Hematopoietic multipotent progenitor cell treated with erythropoietin and hydrocortisone succinate and interleukin-3 and kit ligand, for 6 days (in vitro differentiated cells): ENCODE data around the gene AMZ2.
"Not testable (repeated sequence)": the region's sequence is repeated elsewhere in the genome, so short reads cannot be mapped to it uniquely, and the experiment has no call there.

Experiments
- DNase-seq: peaks from one replicate; pipeline ENCODE4 v3.0.0-alpha.2; 2015

Gene AMZ2

DNA sequence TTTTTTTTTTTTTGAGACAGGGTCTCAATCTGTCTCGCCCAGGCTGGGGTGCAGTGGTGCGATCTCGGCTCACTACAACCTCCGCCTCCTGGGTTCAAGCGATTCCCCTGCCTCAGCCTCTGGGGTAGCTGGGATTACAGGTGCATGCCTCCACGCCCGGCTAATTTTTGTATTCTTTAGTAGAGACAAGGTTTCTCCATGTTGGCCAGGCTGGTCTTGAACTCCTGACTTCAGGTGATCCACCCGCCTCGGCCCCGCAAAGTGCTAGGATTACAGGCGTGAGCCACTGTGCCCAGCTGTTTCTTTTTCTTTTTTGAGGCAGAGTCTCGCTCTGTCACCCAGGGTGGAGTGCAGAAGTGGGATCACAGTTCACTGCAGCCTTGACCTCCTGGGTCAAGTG lies 27.1 kb upstream of the AMZ2 start:
- DNase-seq: not testable (repeated sequence)

DNA sequence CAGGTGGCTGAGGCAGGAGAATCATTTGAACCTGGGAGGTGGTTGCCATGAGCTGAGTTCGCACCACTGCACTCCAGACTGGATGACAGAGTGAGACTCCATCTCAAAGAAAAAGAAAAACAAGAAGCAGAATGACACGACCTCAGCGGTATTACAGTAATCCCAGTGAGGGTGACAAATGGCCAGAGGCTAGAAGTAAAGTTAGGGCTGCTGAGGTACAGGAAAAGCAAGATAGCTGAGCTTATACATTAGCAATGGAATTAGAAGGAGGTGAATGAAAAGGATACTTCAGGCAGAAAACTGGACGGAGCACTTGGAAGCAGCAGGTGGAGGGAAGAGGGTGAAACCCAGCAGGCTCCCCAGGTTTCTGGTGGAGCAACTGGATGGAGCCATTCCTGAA lies 26.1 kb upstream of the AMZ2 start:
- no peak for DNase-seq

DNA sequence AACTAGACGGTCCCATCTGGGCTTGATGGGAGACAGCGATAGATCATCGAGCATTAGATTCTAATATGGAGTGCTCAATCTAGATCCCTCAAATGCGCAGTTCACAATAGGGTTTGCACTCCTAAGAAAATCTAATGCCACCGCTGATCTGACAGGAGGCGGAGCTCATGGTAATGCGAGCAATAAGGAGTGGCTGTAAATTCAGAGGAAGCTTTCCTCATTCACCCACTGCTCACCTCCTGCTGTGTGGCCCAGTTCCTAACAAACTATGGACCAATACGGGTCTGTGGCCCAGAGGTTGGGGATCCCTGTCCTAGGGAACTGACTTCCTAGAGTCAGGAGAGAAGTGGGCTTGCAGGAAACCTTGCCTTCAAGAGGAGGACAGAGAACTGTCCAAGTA lies 25.2 kb upstream of the AMZ2 start:
- DNase-seq: no peak

DNA sequence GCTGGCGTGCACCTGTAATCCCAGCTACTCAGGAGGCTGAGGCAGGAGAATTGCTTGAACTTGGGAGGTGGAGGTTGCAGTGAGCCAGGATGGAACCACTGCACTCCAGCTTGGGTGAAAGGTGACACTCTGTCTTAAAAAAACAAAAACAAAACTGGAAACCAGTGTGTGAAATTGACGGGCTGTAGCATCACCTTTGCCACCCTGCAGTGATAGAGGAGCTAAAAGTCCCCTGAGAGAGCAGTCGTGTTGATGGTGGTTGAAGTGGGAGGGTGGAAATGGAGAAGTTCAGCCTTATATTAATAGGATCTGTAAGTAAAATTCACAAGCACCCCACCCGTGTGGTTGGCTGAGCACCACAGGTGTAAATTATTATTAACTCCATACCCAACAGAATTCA lies 22.8 kb upstream of the AMZ2 start:
- DNase-seq: not testable (repeated sequence)

DNA sequence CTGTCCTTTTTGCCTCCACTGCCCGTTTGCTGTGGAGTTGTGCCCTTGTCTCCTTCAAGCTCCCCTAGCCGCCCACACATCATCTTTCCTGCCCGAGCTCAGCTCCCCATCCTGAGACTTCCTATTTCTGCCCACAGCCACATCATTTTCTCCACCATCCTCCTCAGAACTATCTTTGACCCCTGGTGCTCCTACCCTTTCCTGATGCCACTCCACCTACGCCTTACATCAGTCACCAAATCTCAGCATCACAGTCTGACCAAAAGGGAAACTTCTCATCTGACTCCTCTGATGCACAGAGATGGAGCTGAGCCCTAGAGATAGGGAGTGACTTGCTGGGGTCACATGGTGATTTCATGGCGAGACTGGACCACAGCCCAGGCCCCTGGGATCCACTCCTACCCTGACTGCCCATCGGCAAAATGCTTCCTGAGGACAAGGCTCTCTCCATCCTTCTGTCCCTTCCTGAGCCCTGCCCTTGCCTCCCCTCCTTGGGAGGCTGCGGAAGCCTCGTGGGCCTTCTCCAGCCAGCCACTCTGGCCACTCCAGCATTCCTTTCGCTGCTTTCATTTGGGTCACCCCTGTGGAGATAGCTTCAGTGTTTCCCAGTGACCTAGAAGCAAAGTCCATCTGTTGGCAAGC lies 19.7 kb upstream of the AMZ2 start:
- DNase-seq: not testable (repeated sequence)

DNA sequence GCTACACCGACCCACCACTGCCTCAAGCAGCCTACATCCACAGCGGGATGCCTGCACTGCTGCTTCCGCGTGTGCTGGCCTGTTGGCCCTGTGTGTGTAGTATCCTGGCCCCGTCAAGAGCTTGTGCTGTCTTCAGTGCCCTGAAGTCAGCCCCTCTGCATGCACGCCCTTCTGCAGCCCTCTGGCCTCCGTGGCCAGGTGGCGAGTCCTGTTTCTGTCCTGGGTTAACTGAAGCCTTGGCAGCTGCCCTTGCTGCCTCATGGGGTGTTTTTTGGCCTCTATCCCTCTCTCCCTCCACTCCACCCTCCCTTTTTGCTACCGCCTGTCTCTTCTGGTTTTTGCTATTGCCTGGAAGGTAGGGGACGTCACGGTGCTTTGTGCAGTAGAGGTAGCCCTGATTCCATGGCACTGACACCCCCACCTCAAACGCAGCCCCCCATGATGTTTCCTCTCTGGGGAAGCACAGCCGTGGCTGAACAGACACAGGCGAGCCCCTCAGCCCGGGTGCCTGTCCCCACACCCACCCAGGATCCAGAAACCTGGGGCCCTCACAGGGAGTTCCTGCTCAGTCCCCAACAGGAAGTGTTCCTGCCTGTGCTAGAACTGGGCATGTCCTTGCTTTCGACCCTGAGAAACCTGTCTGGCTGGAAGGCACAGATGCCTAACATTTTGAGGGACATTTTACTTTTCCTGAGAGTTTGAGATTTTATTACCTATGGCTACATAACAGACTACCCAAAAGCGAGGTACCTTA lies 18.8 kb upstream of the AMZ2 start:
- no peak for DNase-seq

DNA sequence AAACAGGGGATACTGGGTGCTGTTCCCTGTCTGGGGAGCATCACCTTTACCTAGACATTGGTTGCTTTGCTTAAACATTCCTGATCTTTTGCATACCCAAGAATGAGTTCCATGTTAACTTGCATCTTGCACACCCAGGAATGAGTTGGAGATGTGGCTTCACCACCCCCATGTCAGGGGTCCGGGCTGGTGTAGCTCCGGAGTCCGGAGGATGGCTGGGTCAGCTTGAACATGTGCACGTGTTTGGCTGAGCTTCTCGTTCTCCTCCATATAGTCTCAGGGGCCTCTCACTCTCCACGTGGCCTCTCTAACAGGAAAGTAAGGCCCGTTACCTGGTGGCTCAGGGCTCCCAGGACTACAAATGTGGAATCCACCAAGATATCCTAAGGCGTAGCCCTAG lies 18.2 kb upstream of the AMZ2 start:
- DNase-seq: no peak

DNA sequence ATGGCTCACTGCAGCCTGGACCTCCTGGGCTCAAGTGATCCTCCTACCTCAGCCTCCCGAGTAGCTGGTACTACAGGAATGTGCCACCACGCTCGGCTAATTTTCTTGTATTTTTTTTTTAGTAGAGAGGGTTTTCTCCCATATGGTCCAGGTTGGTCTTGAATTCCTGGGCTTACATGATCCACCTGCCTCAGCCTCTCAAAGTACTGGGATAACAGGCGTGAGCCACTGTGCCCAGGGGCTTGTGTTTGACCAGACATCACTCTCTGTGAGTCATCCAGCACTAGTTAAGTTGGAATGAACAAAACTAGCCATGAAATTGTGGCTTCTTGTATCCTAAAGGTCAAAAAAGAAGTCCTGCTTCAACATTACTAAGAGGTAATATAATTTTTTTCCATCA lies 16.7 kb upstream of the AMZ2 start:
- DNase-seq: not testable (repeated sequence)

DNA sequence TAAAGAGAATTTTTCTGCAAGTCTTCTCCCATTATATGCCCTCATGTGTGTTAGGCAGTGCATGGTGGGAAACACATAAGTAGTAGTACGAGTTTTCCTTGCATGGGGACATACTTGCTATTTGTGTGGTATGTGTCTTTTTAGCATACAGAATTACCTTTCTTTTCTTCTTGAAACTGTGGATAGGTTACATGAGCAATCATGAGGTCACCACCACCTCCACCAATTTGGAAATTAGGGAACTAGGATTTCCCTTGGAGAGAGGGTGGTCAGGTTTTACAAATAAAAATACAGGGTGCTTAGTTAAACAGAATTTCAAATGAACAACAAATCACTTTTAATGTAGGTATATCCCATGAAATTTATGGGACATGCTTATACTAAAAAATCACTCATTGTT lies 16.3 kb upstream of the AMZ2 start:
- no peak for DNase-seq

DNA sequence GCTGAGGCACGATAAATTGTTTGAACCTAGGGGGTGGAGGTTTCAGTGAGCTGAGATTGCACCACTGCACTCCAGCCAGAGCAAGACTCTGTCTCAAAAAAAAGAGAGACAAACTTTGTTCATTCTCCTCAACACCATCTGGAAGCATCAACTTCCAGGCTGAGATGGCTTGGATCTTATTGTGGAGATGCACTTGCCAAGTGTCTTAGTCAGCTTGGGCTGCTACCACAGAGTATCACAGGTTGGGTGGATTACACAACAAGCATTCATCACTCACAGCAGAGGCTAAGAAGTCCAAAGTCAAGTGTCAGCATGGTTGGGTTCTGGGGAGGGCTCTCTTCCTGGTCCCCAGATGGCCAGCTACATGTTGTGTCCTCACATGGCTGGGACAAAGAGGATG lies 15.1 kb upstream of the AMZ2 start:
- not testable (repeated sequence) for DNase-seq

DNA sequence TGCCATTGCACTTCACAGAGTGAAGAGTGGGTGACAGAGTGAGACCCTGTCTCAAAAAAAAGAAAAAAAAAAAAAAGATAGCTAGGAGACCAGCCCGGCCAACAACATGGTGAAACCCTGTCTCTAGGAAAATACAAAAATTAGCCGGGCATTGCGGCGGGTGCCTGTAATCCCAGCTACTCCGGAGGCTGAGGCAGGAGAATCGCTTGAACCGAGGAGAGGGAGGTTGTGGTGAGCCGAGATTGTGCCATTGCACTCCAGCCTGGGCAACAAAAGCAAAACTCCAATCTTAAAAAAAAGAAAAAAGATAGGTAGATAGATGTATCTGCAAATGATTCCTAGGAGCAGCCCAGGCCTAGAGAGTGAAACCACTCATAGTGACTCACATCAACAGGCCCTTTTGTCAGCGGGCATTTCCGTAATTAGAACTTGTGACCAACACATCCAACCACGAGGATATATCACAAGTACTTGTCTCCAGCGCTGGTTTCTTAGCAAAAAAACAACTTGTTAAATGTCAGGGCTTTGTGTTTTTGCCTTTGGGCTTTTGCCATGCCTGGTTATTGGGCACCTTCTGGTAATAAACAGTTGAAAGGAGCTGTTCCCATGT lies 13.0 kb upstream of the AMZ2 start:
- DNase-seq: peak; percentile 26

DNA sequence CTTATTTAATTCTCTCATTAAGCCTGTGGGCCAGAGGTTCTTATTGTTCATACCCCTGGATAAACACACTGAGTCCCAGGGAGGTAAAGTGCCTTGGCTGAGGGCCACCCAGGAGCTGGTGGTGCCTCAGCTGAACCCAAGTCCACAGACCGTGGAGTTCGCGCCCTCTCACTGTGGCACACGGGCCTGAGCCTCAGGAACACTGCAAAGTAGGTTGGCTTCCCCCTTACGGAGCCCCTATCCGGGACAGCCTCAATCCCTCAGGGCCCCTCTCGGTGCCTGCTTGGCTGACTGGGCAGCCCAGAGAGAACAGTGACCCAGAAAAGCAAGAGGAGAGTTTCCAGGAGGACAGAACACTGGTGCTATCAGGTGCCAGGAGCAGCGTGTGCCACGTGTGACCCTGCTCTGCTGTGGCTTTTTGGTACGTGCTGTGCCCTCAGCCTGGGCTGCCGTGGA lies 12.5 kb upstream of the AMZ2 start:
- DNase-seq: not testable (repeated sequence)

DNA sequence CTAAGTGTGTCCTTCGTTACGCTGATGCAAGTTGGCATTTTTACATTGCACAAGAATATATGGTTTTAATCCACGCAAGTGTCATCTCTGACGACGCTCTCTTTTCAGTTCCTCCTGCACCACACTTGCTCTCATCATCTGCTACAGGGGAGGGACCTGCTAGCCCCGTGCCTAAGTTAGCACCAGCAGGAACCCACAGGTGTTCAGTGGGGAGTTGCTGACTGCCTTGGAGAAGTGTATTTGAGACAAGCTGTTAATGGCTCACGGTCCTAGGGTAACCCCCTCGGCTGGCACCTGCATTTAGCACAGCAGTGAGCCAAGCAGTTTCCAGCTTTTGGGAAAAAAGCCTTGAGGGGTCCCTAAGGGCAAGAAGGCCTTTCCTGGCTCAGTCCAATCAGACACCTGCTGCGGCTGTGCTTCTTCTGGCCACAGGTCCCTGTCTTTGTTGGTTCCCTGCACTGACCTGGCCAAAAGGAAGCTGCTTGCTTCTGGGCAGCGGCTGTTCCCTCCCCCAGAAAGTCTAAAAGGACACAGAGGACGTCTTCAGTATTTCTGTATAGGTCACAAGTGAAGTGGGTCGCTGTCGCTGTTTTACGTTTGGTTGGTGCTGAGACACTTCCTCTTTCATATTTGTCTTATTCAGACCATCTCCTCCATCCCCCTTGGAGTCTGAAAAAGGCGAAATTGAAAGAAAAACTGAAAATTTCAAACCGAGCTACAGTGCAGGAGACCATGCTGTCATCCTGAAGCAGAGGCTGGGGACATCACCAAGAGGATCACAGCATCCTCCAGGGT lies 10.3 kb upstream of the AMZ2 start:
- DNase-seq: peak; percentile 47

DNA sequence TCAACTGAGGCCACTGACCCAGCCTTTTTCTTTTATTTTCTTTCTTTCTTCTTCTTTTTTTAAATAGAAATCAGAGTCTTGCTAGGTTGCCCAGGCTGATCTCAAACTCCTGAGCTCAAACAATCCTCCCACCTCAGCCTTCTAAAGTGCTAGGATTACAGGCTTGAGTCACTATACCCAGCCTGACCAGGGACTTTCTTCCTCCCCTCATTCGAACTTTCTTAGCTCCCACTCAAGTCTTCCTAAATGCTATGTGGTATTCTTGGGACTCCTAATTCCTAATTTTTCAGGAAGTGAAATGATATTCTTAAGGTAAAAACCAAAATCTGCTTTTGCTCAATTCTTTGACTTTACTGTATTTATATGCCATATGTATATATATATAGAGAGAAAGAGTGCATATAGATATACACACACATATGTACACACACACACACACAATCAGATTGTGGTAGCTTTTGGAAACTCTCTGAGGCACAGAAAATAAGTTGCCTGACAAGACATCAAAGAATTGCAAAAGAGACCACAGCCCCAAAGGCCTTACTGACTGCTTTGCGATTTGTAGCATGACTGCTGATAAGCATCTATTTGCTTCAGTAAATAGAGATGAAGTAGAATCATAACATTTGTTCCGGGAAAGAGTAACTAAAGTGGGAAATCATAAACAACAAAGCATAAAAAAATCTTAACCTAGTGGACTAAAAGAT lies 9.5 kb upstream of the AMZ2 start:
- peak; percentile 65 for DNase-seq

DNA sequence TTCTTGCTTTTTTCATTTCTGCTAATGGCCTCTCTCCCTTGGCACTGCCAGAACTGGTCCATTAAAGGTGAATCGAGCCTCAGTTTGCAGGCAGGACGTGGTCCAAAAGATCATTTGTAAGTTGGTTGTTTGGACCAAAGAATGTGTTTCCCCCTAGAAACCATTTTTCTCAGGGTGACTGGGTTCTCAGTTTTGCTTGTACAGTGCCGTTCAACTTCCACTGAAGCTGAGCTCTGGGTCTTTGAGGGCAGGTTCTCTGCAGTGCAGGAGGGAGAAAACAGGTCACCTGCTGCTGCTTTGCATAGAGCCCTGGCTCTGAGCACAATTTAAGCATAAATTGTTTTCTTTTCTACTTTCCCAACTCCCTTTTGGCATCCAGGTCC lies 9.0 kb upstream of the AMZ2 start:
- no peak for DNase-seq

DNA sequence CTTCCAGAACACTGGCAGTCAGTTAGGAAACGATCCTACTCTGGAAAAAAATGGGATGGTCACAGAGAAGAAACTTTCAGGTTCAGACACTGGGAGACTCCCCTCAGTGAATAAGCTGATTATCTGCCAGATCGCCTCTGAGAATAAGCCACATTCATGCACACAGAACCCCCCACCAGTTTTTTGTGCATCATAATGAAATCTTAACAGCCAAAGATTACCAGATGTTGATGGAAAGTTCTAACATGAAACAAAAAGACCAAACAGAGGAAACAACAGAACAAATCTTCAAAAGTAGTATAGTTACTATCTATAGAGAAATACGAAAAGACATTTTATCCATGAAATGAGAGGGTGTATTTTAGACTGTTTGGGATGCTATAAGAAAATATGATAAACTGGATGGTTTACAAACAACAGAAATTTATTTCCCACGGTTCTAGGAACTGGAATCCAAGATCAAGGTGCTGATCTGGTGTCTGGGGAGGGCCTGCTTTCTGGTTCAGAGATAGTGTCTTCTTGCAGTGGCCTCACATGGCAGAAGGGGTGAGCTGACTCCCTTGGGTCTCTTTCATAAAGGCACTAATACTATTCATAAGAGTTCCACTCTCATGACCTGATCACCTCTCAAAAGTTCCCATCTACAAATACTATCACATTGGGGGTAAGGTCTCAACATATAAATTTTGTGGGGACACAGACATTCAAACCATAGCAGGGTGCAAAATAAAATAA lies 8.0 kb upstream of the AMZ2 start:
- DNase-seq: no peak

DNA sequence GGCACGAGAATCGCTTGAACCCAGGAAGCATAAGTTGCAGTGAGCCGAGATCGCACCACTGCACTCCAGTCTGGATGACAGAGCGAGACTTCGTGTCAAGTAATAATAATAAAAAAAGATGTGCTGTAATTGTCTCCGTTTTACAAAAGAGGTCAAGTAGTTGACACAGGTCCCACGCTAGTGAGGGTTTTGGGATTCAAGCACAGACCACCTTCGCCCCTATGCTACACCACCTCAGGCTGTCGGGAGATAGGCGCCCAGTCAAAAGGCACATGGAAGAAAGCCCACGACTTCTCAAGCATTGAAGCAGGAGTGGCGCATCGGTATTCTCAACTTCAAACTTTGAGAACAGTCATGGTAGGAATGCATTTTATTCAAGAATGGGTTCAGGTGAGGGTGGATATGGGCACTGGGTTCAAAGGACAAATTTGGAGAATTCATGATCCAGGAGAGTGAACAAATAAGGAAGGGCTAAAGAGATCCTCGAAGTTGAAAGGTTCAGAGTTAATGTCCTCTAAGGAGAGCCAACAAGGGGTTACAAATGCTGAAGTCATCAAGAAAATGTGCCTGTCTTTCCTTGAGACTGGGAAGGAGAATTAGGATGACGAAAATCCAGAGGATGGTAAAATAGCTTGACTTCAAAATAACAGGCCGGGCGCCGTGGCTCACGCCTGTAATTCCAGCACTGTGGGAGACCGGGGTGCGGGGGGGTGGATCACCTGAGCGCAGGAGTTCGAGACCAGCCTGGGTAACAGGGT lies 1.4 kb upstream of the AMZ2 start:
- DNase-seq: no peak

DNA sequence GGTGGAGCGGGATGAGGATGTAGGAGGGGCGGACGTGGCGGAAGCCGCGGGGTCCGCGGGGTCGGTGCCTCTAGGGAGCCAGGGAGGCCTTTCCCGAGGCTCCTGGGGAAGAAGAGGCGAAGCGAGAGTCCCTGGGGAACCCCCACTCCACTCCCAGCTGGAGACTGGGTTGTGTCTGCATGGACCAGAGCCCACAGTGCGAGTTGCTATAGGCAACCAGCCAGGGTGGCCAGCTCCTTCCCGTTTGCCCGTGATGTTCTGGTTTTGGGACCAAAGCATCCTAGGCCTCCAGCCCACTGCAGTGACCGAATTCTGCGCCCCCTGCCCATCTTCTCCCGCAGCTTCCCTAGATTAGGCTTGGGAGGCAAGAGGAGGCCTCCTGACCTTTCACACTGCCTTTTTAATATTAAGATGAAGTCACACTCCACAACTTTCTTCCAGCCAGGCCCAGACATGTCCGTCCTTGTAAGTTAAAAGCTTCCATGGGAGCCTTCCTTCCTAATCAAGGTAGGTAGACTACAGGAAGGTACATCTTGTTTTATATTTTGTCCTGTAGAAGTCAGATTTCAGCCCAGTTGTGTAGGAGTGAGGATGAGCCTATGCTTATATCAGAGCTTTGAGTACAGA lies 469 bp downstream of the AMZ2 start:
- peak; percentile 50 for DNase-seq

DNA sequence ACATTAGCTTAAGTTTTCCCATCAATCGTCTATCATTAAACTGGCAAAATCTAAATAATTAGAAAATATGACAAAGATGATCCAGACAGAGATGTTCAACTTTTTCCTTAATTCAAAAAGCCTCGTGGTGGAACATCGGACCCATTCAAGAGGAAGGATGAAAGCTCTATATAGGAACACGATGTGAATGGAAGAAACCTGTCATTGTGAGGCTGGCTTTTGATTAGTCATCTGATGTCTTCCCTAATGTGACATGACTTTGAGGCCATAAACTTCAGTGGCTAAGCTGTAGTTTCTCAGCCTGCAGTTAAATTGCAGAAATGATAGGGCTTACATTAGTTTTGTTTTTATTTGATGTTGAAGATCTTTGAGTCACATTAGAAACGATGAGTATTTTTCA lies 1.0 kb downstream of the AMZ2 start:
- peak; percentile 41 for DNase-seq

DNA sequence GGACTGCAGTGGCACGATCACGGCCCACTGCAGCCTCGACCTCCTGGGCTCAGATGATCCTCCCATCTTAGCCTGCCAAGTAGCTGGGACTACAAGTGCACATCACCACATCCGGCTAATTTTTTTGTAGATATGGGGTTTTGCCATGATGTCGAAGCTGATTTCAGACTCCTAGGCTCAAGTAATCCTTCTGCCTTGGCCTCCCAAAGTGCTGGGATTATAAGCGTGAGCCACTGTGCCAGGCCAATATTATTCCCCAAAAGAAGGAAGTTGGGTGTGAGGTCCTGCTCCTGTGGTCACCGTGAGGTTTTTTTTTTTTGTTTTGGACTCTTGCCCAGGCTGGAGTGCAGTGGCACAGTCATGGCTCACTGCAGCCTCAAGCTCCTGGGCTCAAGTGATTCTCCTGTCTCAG lies 1.5 kb downstream of the AMZ2 start:
- peak; percentile 67 for DNase-seq

DNA sequence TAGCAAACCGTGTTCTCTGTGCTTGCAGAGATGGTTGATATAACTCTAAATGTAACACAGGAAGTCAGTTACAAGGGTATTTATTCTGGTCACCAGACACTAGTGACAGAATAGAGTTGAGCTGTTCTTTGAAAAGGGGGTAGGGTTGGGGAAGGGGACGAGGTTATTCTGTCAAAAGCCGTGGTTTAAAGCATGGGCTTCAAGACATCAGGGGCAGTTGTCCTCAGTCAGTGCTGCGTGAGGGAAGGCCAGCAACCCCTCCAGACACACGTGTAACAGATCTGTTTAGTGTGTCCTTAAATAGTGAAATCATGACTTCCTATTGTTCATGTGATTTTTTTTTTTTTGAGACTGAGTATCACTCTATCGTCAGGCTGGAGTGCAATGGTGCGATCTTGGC lies 5.6 kb downstream of the AMZ2 start:
- DNase-seq: not testable (repeated sequence)
